ENCODE measurements around the gene ANKRD12. TPM values are rescaled to one million over a fixed set of nuclear protein-coding genes. Genes with fewer than 3 reads are reported as not detected.

The ANKRD12 gene
- total RNA-seq, 1 experiment from 2014 or later, result 23.5 TPM

DNA sequence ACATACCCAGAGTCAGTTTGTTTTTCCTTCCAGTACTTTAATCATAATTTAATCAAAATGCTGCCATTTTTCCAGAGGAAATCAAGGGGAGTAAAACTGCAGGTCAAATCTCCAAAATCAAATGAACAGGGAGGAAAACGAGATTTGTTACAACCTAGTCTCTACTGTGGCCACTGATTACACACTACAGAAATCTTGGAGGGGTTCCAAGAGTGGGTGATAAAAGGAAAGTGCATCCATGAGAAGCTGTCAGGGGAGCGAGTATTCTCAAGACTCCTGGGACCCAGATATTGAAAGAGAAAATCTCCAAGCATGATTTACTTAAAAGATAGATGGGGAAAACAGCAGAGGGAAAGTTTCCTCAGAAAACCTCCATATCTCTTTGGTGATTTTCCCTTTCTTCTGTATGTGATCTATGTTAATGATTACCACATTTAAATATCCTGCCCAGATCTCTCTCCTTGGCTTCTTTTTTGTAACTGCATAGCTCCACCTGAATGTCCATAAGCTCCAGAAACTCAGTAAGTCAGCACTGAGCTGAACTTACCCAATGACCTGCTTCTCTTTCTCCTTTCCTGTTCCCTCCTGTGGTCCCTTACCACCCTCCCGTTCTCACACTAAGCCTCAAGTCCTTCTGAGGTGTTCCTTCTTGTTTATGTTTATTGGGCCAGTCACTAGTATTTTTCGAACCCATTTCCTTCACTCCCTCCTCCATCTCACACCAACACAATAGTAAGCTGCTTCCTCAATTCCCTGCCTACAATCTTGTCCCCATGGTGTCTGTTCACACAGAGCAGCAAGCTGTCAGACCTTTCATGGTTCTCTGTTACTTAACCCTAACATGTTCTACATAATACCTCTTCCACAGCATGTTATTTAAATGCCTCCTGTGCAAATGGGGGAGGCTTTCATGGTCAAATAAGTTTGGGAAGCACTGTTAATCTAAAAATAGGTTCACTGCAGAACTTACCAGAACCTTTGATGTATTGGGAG is 124.1 kb downstream of the ANKRD12 start:
- no peak overlapping the region for H2AFZ ChIP-seq (ENCODE audit: low read depth, low read length, poor library complexity, severe bottlenecking)
- H3K4me2 ChIP-seq (ENCODE audit: low read length), result no peak overlapping the region
- no peaks in the 10 kb centered on the region for H4K20me1 ChIP-seq (ENCODE audit: insufficient read depth)
- intact Hi-C loops (cut with micrococcal nuclease), result no loop called here
- no peaks in the 10 kb centered on the region for H3K4me1 ChIP-seq (ENCODE audit: control insufficient read depth in 1 of 2, insufficient read depth in 2 of 2, low read length in 2 of 2)
- no peak for DNase-seq (ENCODE audit: low read depth, low spot score)
- ChIA-PET RAD21 (ENCODE audit: low non-redundant PET in 1 of 2, low total read pairs in 2 of 2, uncharacterized antibody in 2 of 2, unreplicated experiment in 2 of 2) (no interaction called here), CTCF (no interaction called here), POLR2A (no interaction called here)
- no peaks in the 10 kb centered on the region for H3K79me2 ChIP-seq (ENCODE audit: insufficient read depth, low read length)
- no peaks in the 10 kb centered on the region for H3K27me3 ChIP-seq (ENCODE audit: insufficient read depth, low read length)
- no peak for TF ChIP-seq EZH2phosphoT487 (IDR thresholded peaks at IDR 0.05; ENCODE audit: borderline replicate concordance)
- TF ChIP-seq SRF (IDR thresholded peaks at IDR 0.05; ENCODE audit: low read depth), result no peak
- no peak for TF ChIP-seq ZFX (IDR thresholded peaks at IDR 0.05)
- no peak for TF ChIP-seq CTCF (IDR thresholded peaks at IDR 0.05 in 2 of 3, conservative IDR thresholded peaks at IDR 0.05 in 1 of 3; ENCODE audit: borderline replicate concordance in 1 of 3, insufficient read depth in 1 of 3, low read depth in 2 of 3, low read length in 2 of 3)
- no peak for TF ChIP-seq JUND (IDR thresholded peaks at IDR 0.05)
- TF ChIP-seq REST (IDR thresholded peaks at IDR 0.05; ENCODE audit: low read depth), result no peak
- TF ChIP-seq SP1 (IDR thresholded peaks at IDR 0.05; ENCODE audit: low read depth), result no peak
- no peak for TF ChIP-seq MAX (IDR thresholded peaks at IDR 0.05)
- no peak for TF ChIP-seq FOSL1 (IDR thresholded peaks at IDR 0.05; ENCODE audit: low read depth)
- no peak for TF ChIP-seq POLR2A (IDR thresholded peaks at IDR 0.05; ENCODE audit: borderline replicate concordance, extremely low read depth, insufficient read depth, insufficient read length)
- no peak for TF ChIP-seq EGR1 (IDR thresholded peaks at IDR 0.05; ENCODE audit: low read depth)
- no peak for TF ChIP-seq SIN3A (IDR thresholded peaks at IDR 0.05; ENCODE audit: low read depth)
- H3K9ac ChIP-seq (ENCODE audit: low read length), result no peak overlapping the region
- H3K36me3 ChIP-seq (ENCODE audit: control insufficient read depth in 1 of 2, insufficient read depth in 2 of 2, low read length in 2 of 2), result no peaks in the 10 kb centered on the region; a peak in 2 of 4 replicates
- H3K27ac ChIP-seq (ENCODE audit: low read depth, low read length), result no peak overlapping the region
- no TSS peak for BruUV-seq (replicated peaks)
- no peaks in the 10 kb centered on the region for H3K9me3 ChIP-seq (ENCODE audit: control insufficient read depth in 1 of 2, insufficient read depth in 1 of 2, low read depth in 1 of 2, low read length in 2 of 2)
- no peak for ATAC-seq
- H3K9me2 ChIP-seq (ENCODE audit: insufficient read depth), result no peaks in the 10 kb centered on the region
- H3K4me3 ChIP-seq (replicated peaks in 1 of 2; ENCODE audit: low read depth in 1 of 2, low read length in 2 of 2), result no peak overlapping the region
